Gastroesophageal sphincter (tissue), 4 donors: ENCODE data around the gene UNC13C. TPM values are rescaled to one million over a fixed set of nuclear protein-coding genes. Genes with fewer than 3 reads are reported as not detected.

Experiments used
- ATAC-seq: fragments of 150-250 bp; one replicate; pipeline ENCODE4 v1.9.1; 2016; ENCODE audit warnings: mild to moderate bottlenecking, moderate library complexity
- H3K27ac ChIP-seq, 4 donors: fragments of 200-600 bp; sonication (generic) in 3 of 4; 1 replicate in 3 of 4; 2 replicates in 1 of 4; pipeline ENCODE4 v1.5.1; 2016 to 2019
- H3K27me3 ChIP-seq: fragments of 200-600 bp; sonication (generic); one replicate; pipeline ENCODE4 v1.5.1; 2019
- H3K36me3 ChIP-seq, 2 donors: fragments of 200-600 bp; sonication (generic); one replicate each; pipeline ENCODE4 v1.5.1; 2019; ENCODE audit warnings: control low read depth in 1 of 2
- H3K4me1 ChIP-seq, 3 donors: fragments of 200-600 bp; sonication (generic); 1 replicate in 2 of 3; 2 replicates in 1 of 3; pipeline ENCODE4 v1.5.1; 2016 to 2019; ENCODE audit warnings: control low read depth in 2 of 3
- H3K4me3 ChIP-seq, 2 donors: fragments of 200-600 bp; sonication (generic); one replicate each; pipeline ENCODE4 v1.5.1; 2019; ENCODE audit warnings: mild to moderate bottlenecking in 1 of 2, moderate library complexity in 1 of 2
- H3K9me3 ChIP-seq, 3 donors: fragments of 200-600 bp; sonication (generic); one replicate each; pipeline ENCODE4 v1.5.1; 2017 to 2019; ENCODE audit warnings: control low read depth in 2 of 3
- CTCF ChIP-seq, 4 experiments: fragments of 200-600 bp in 2 of 4; fragments of 450-650 bp in 2 of 4; sonication (generic) in 1 of 4; IDR thresholded peaks; one replicate each; pipeline ENCODE4 v1.5.1; 2017 to 2019; ENCODE audit warnings: antibody characterized with exemption in 4 of 4, mild to moderate bottlenecking in 2 of 4, moderate library complexity in 2 of 4
- EP300 ChIP-seq: sonication (generic); formaldehyde crosslinking; IDR thresholded peaks from one replicate; pipeline ENCODE4 v1.6.1; 2017; ENCODE audit warnings: antibody characterized with exemption, mild to moderate bottlenecking
- POLR2A ChIP-seq, 2 donors: fragments of 450-650 bp; IDR thresholded peaks; one replicate each; pipeline ENCODE4 v1.6.1; 2017; ENCODE audit warnings: antibody characterized with exemption in 2 of 2, mild to moderate bottlenecking in 2 of 2, moderate library complexity in 1 of 2
- POLR2AphosphoS5 ChIP-seq: sonication (generic); formaldehyde crosslinking; IDR thresholded peaks from one replicate; pipeline ENCODE4 v1.6.1; 2017; ENCODE audit warnings: antibody characterized with exemption
- WGBS, 2 donors: methylation state at CpG; one replicate each; pipeline ENCODE4 v1.1.5; 2018; ENCODE audit warnings: low coverage in 1 of 2; 5-methylcytosine and 5-hydroxymethylcytosine counted together
- total RNA-seq, 4 donors: library from RNA; depleted of rRNA; stranded (reverse); fragments of >200 nt; gene quantifications; one replicate each; pipeline ENCODE4 v1.1.0, GENCODE V29; 2016

The UNC13C gene
- total RNA-seq, 4 donors from 2014 or later: 0.89 to 13.9 (median 2.1) TPM

GRCh38 chr15:54540721-54541120 is 562.5 kb downstream of the UNC13C start:
- Histone ChIP-seq H3K4me3 (no peak overlapping the region), H3K36me3 (no peaks in the 10 kb centered on the region), H3K4me1 (no peaks in the 10 kb centered on the region), H3K27me3 (no peaks in the 10 kb centered on the region), H3K27ac (no peak overlapping the region), H3K9me3 (peaks cover 0 to 20% (median 0%) of the 10 kb centered on the region in 3 donors)
- WGBS, 2 donors: 36 to 44% methylated on average over 4 to 6 of the region's 6 CpGs
- TF ChIP-seq POLR2A (IDR thresholded peaks at IDR 0.05) (no peak), POLR2AphosphoS5 (no peak), EP300 (no peak), CTCF (IDR thresholded peaks at IDR 0.05) (no peak)
- no peak for ATAC-seq

- Histone ChIP-seq H3K9me3 (no peaks in the 10 kb centered on the region), H3K27ac (no peak overlapping the region), H3K4me1 (no peaks in the 10 kb centered on the region), H3K4me3 (no peak overlapping the region), H3K36me3 (no peaks in the 10 kb centered on the region), H3K27me3 (no peaks in the 10 kb centered on the region)
- no peak for ATAC-seq
- 58 to 64% methylated on average over 3 of the region's 3 CpGs for WGBS, 2 donors
- TF ChIP-seq EP300 (no peak), POLR2A (IDR thresholded peaks at IDR 0.05) (no peak), CTCF (IDR thresholded peaks at IDR 0.05) (no peak), POLR2AphosphoS5 (no peak)
Observed at GRCh38 chr15:54547491-54547890, 569.2 kb downstream of the UNC13C start.

GRCh38 chr15:54550954-54551353 is 572.7 kb downstream of the UNC13C start:
- H3K27me3 ChIP-seq: no peaks in the 10 kb centered on the region
- no peak overlapping the region for H3K27ac ChIP-seq
- no peak for TF ChIP-seq POLR2A (IDR thresholded peaks at IDR 0.05)
- no peak for TF ChIP-seq POLR2AphosphoS5
- no peak for TF ChIP-seq CTCF (IDR thresholded peaks at IDR 0.05)
- no peak for TF ChIP-seq EP300
- no peak for ATAC-seq
- H3K4me3 ChIP-seq: no peak overlapping the region
- no peaks in the 10 kb centered on the region for H3K4me1 ChIP-seq
- 40 to 50% methylated on average over 1 of the region's 1 CpG for WGBS, 2 donors
- no peaks in the 10 kb centered on the region for H3K9me3 ChIP-seq
- no peaks in the 10 kb centered on the region for H3K36me3 ChIP-seq

- Histone ChIP-seq H3K27ac (no peak overlapping the region), H3K36me3 (no peaks in the 10 kb centered on the region)
- no peak for TF ChIP-seq POLR2A (IDR thresholded peaks at IDR 0.05)
Observed at GRCh38 chr15:54556231-54556630, 578.0 kb downstream of the UNC13C start.

GRCh38 chr15:54559405-54560069 is 581.3 kb downstream of the UNC13C start:
- Histone ChIP-seq H3K27ac (no peak overlapping the region), H3K9me3 (no peaks in the 10 kb centered on the region), H3K27me3 (no peaks in the 10 kb centered on the region), H3K4me3 (no peak overlapping the region), H3K36me3 (no peaks in the 10 kb centered on the region), H3K4me1 (no peaks in the 10 kb centered on the region)
- no peak for ATAC-seq
- TF ChIP-seq POLR2AphosphoS5: no peak
- 46 to 63% methylated on average over 4 of the region's 4 CpGs for WGBS, 2 donors

More at GRCh38 chr15:54556231-54556630, 578.0 kb downstream of the UNC13C start:
- Histone ChIP-seq H3K27me3 (no peaks in the 10 kb centered on the region), H3K4me1 (no peaks in the 10 kb centered on the region), H3K4me3 (no peak overlapping the region), H3K9me3 (no peaks in the 10 kb centered on the region)
- ATAC-seq: no peak
- 50 to 71% methylated on average over 1 of the region's 1 CpG for WGBS, 2 donors

GRCh38 chr15:54560417-54560816 is 582.2 kb downstream of the UNC13C start:
- no peak for ATAC-seq
- TF ChIP-seq POLR2AphosphoS5 (no peak), CTCF (IDR thresholded peaks at IDR 0.05) (no peak), POLR2A (IDR thresholded peaks at IDR 0.05) (no peak), EP300 (no peak)
- 70 to 100% methylated on average over 2 of the region's 2 CpGs for WGBS, 2 donors

More at GRCh38 chr15:54560417-54560816, 582.2 kb downstream of the UNC13C start:
- H3K9me3 ChIP-seq: no peaks in the 10 kb centered on the region
- no peaks in the 10 kb centered on the region for H3K4me1 ChIP-seq
- no peak overlapping the region for H3K4me3 ChIP-seq
- H3K27ac ChIP-seq: no peak overlapping the region
- H3K36me3 ChIP-seq: no peaks in the 10 kb centered on the region
- no peaks in the 10 kb centered on the region for H3K27me3 ChIP-seq
